HCT116 (cell line): Measurements from ENCODE around the gene ABCB6.

Source experiments
- CTCF ChIP-seq, 3 experiments: fragments of 200-600 bp in 1 of 3; sonication (generic) in 1 of 3; IDR thresholded peaks in 2 of 3; conservative IDR thresholded peaks in 1 of 3; 2 replicates each; pipeline ENCODE4 v1.5.1; 2012 to 2017; ENCODE audit warnings: low read depth in 2 of 3, low read length in 2 of 3, antibody characterized with exemption in 1 of 3, borderline replicate concordance in 1 of 3, control low read depth in 1 of 3, mild to moderate bottlenecking in 1 of 3, mixed read lengths in 1 of 3, mixed run types in 1 of 3, moderate library complexity in 1 of 3; ENCODE audit not compliant: insufficient read depth in 1 of 3
- EGR1 ChIP-seq: IDR thresholded peaks from 2 replicates; pipeline ENCODE4 v1.6.1; 2012; ENCODE audit warnings: low read depth
- EZH2 ChIP-seq: fragments of 200-600 bp; sonication (generic); IDR thresholded peaks from 2 replicates; pipeline ENCODE4 v1.6.1; 2017; ENCODE audit warnings: antibody characterized with exemption, mixed run types
- EZH2phosphoT487 ChIP-seq: fragments of 200-600 bp; IDR thresholded peaks from 2 replicates; pipeline ENCODE4 v1.6.1; 2018; ENCODE audit warnings: antibody characterized with exemption, borderline replicate concordance
- POLR2A ChIP-seq: IDR thresholded peaks from 2 replicates; pipeline ENCODE4 v1.7.0; 2011; ENCODE audit warnings: borderline replicate concordance; ENCODE audit not compliant: insufficient read depth, insufficient read length; ENCODE audit errors: extremely low read depth
- POLR2AphosphoS5 ChIP-seq: IDR thresholded peaks from 2 replicates; pipeline ENCODE4 v1.6.1; 2011; ENCODE audit warnings: mild to moderate bottlenecking, low read depth, low read length, moderate library complexity
- REST ChIP-seq: IDR thresholded peaks from 2 replicates; pipeline ENCODE4 v1.6.1; 2012; ENCODE audit warnings: low read depth
- SP1 ChIP-seq: IDR thresholded peaks from 2 replicates; pipeline ENCODE4 v1.6.1; 2012; ENCODE audit warnings: low read depth

DNA sequence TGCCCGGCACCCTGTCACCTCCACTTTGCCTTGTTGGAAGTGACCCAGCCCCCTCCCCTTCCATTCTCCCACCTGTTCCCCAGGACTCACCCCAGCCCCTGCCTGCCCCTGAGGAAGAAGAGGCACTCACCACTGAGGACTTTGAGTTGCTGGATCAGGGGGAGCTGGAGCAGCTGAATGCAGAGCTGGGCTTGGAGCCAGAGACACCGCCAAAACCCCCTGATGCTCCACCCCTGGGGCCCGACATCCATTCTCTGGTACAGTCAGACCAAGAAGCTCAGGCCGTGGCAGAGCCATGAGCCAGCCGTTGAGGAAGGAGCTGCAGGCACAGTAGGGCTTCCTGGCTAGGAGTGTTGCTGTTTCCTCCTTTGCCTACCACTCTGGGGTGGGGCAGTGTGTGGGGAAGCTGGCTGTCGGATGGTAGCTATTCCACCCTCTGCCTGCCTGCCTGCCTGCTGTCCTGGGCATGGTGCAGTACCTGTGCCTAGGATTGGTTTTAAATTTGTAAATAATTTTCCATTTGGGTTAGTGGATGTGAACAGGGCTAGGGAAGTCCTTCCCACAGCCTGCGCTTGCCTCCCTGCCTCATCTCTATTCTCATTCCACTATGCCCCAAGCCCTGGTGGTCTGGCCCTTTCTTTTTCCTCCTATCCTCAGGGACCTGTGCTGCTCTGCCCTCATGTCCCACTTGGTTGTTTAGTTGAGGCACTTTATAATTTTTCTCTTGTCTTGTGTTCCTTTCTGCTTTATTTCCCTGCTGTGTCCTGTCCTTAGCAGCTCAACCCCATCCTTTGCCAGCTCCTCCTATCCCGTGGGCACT is 36.2 kb downstream of the ABCB6 start:
- no peak for TF ChIP-seq POLR2AphosphoS5
- no peak for TF ChIP-seq CTCF (IDR thresholded peaks at IDR 0.05 in 2 of 3, conservative IDR thresholded peaks at IDR 0.05 in 1 of 3; ENCODE audit: borderline replicate concordance in 1 of 3, insufficient read depth in 1 of 3, low read depth in 2 of 3, low read length in 2 of 3)
- TF ChIP-seq POLR2A, result no peak
- no peak for TF ChIP-seq SP1
- no peak for TF ChIP-seq EGR1
- TF ChIP-seq EZH2, result no peak
- TF ChIP-seq EZH2phosphoT487, result no peak
- TF ChIP-seq REST, result no peak
